ENCODE data around the gene FBLN1. TPM values are rescaled to one million over a fixed set of nuclear protein-coding genes. Genes with fewer than 3 reads are reported as not detected.

The FBLN1 gene
- total and polyA plus RNA-seq, 12 donors = 31.3 to 126 (median 51.0) TPM

DNA sequence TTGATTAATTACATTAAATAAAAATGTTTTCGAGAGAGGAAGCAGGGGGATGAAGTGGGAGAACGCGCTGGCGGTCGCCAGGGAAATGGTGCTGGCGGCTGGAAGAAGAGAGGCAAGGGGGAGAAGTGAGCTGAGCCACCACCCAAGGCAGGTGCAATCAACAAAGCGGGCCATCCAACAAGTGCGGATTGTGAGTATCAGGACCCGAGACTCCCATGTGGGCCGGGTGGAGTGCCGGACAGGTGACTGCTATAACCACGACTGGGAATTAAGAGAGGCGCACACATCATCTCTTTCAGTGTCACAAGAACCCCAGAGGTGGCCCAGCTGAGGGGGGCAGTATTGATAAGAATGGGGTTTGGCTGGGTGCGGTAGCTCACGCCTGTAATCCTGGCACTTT, 127.8 kb downstream of the FBLN1 start:
- Histone ChIP-seq H3K9me3 (no peaks in the 10 kb centered on the region), H3K27ac (no peak overlapping the region), H3K27me3 (peaks cover 0 to 80% (median 60%) of the 10 kb centered on the region in 7 donors), H3K4me1 (peaks cover 0 to 10% (median 0%) of the 10 kb centered on the region in 9 donors), H3K36me3 (no peaks in the 10 kb centered on the region), H3K4me3 (no peak overlapping the region)
- DNase-seq (no peak), ATAC-seq (no peak)
- TF ChIP-seq, protein P1, sequence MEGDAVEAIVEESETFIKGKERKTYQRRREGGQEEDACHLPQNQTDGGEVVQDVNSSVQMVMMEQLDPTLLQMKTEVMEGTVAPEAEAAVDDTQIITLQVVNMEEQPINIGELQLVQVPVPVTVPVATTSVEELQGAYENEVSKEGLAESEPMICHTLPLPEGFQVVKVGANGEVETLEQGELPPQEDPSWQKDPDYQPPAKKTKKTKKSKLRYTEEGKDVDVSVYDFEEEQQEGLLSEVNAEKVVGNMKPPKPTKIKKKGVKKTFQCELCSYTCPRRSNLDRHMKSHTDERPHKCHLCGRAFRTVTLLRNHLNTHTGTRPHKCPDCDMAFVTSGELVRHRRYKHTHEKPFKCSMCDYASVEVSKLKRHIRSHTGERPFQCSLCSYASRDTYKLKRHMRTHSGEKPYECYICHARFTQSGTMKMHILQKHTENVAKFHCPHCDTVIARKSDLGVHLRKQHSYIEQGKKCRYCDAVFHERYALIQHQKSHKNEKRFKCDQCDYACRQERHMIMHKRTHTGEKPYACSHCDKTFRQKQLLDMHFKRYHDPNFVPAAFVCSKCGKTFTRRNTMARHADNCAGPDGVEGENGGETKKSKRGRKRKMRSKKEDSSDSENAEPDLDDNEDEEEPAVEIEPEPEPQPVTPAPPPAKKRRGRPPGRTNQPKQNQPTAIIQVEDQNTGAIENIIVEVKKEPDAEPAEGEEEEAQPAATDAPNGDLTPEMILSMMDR (IDR thresholded peaks at IDR 0.05) = no peak
- WGBS, 2 donors = 93% methylated on average over 15 of the region's 15 CpGs
- intact Hi-C loops (cut with DNase I) = no loop called here

DNA sequence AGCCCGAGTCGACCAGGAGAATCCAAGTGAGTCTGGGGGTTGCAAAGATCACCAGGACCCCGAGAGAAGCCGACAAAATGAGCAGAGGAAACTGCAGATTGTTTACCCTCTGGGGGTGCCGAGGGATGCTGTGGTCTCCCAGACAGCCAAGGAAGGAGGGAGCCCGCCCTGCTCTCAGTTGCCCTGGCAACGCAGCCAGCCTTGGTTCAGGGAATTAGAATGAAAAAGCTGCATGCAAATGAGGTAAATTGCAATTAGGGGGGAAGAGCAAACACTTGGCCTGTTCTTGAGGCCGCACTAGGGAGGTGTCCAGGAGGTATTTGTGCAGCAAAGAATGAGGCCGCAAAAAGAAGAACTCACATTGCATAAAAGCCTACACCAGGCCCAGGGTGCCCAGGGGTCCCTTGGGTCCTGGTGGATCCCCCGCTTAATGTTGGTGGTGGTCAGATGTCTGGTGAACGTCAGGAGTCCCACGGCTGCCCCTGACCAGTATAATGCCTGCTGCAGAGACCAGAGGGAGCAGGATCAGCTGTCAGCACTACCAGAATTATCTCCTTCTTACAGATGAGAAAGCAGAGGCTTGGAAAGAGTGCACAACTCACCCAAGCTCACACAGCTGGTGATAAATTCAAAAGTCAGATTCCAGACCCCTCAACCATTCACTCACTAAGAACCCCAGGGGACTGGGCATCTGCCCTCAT, 128.6 kb downstream of the FBLN1 start:
- peaks cover 0 to 72% (median 58%) of the 10 kb centered on the region in 7 donors for H3K27me3 ChIP-seq
- intact Hi-C loops (cut with DNase I) = no loop called here
- 52 to 55% methylated on average over 12 of the region's 12 CpGs for WGBS, 2 donors
- H3K4me1 ChIP-seq = peaks cover 0 to 10% (median 0%) of the 10 kb centered on the region in 9 donors
- DNase-seq = no peak
- H3K27ac ChIP-seq = no peak overlapping the region
- H3K36me3 ChIP-seq = no peaks in the 10 kb centered on the region
- H3K9me3 ChIP-seq = no peaks in the 10 kb centered on the region
- no peak for ATAC-seq
- no peak overlapping the region for H3K4me3 ChIP-seq
- TF ChIP-seq, protein P1 (IDR thresholded peaks at IDR 0.05) = no peak

DNA sequence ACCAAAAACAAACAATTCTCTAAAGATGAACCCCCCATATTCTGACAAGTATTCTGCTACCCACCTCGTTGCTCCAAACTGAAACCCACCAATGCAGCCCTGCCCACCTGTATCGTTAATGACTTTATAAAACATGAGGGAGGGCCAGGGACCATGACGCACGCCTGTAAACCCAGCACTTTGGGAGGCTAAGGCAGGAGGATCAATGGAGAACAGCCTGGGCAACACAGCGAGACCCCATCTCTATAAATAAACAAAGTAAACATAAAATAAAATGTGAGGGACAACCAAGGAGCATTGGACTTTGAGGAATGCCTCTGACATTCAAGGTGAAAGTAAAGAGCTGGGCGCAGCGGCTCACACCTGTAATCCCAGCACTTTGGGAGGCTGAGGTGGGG, 129.2 kb downstream of the FBLN1 start:
- H3K4me1 ChIP-seq = peaks cover 0 to 10% (median 0%) of the 10 kb centered on the region in 9 donors
- ATAC-seq (no peak), DNase-seq (no peak)
- H3K9me3 ChIP-seq = no peaks in the 10 kb centered on the region
- TF ChIP-seq, protein P1 (IDR thresholded peaks at IDR 0.05) = no peak
- 83 to 87% methylated on average over 7 of the region's 7 CpGs for WGBS, 2 donors
- no peaks in the 10 kb centered on the region for H3K36me3 ChIP-seq
- H3K27me3 ChIP-seq = peaks cover 0 to 70% (median 52%) of the 10 kb centered on the region in 7 donors
- no peak overlapping the region for H3K27ac ChIP-seq
- H3K4me3 ChIP-seq = no peak overlapping the region
- intact Hi-C loops (cut with DNase I) = no loop called here

DNA sequence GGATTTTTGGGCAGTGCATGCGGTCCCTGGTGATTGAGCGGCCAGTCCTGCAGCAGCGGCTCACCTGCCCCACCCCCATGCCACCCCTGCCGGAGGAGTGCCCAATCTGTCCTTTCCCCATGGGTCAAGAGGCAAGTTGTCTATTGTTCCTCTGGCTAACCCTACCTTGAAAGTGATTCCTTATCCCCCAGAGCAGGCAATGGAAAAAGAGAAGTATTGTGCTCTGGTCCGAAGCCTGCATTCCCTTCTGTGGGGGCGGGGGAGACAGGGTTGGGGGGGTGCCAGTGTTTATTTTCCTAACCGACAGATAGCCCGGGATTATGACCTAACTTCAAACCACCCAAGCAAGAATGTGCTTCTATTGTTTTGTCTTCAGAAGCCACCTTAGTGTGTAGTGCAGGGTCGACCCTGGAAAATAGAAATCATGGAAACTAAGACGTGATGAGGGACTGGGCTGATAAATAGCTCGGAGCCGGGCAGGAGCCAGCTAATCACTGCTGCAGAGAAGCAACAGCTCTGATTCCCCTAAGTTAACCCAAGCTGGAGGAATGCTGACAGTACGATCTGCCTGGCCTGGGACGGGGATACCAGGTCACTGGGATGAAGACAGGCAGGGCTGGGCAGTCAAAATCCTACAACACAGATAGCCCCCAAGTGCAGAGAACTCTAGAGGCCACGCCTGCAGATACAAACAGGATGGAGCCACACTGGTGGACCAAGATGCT, 130.3 kb downstream of the FBLN1 start:
- no peak for DNase-seq
- TF ChIP-seq, protein P1 (IDR thresholded peaks at IDR 0.05) = no peak
- peak in 5 of 8 donors; percentile 30 to 44 (median 37) for ATAC-seq
- Histone ChIP-seq H3K4me1 (peaks cover 0 to 10% (median 0%) of the 10 kb centered on the region in 9 donors), H3K4me3 (peak overlapping the region in 5 of 10 donors; percentile 4 to 29 (median 11)), H3K27ac (no peak overlapping the region), H3K36me3 (no peaks in the 10 kb centered on the region), H3K9me3 (no peaks in the 10 kb centered on the region), H3K27me3 (peaks cover 0 to 71% (median 42%) of the 10 kb centered on the region in 7 donors)
- 9 to 10% methylated on average over 15 of the region's 15 CpGs for WGBS, 2 donors
- intact Hi-C loops (cut with DNase I) = no loop called here

Data from heart right ventricle (tissue), 16 donors.